Measurements from ENCODE around the gene CDK14. TPM values are rescaled to one million over a fixed set of nuclear protein-coding genes. Genes with fewer than 3 reads are reported as not detected.

CDK14 gene
- total and polyA plus RNA-seq, 10 of the 15 experiments (the other 5 are each of a cell fraction or from before 2014, with no cell fraction given), result 6.5 to 61.3 (median 24.2) TPM

- H3K4me3 ChIP-seq, result peak overlapping the region; percentile 58; the same call in 1 of the 2 replicates
- RAD21 ChIA-PET (ENCODE audit: unreplicated experiment), result interaction anchor here (0.6 to 5.5 kb wide), 24 partner anchors 9 to 336 kb away, joined by 3 to 33 read pairs (median 3); partner anchors contain the start of gene CDK14
- peak overlapping the region; percentile 47 for H3K27ac ChIP-seq (ENCODE audit: control insufficient read depth, insufficient read depth)
- peak; percentile 35 for FAIRE-seq
- peak overlapping the region; percentile 69 for H2AFZ ChIP-seq (ENCODE audit: control insufficient read depth, low read depth, low read length)
- TF ChIP-seq STAT3 (IDR thresholded peaks at IDR 0.05; ENCODE audit: low read depth, low read length), result no peak
- TF ChIP-seq IKZF2 (IDR thresholded peaks at IDR 0.05), result peak in 1 of 2 experiments; percentile 14; a peak in 1 of 4 replicates
- no peak for TF ChIP-seq PRDM15 (CRISPR knock-in tag; IDR thresholded peaks at IDR 0.05)
- peak; percentile 33; the same call in 1 of the 2 replicates for TF ChIP-seq NR2F1 (conservative IDR thresholded peaks at IDR 0.05)
- no peak for TF ChIP-seq FOS (IDR thresholded peaks at IDR 0.05; ENCODE audit: borderline replicate concordance, extremely low read depth, insufficient read length)
- TF ChIP-seq SIN3A (IDR thresholded peaks at IDR 0.05; ENCODE audit: low read depth, low read length), result no peak
- peak overlapping the region; percentile 40 for H3K9ac ChIP-seq (ENCODE audit: control insufficient read depth, insufficient read depth, low read length)
- intact Hi-C loops (cut with micrococcal nuclease; ENCODE audit: unreplicated experiment) (loop anchor here (10.0 kb wide), 1 partner anchor 564 kb away; the partner anchor contains the start of gene FZD1), in situ Hi-C loops (cut with MboI) (loop anchor here (5.0 kb wide), 1 partner anchor 321 kb away; no protein-coding TSS in a partner anchor)
- H3K4me1 ChIP-seq (ENCODE audit: control insufficient read depth, insufficient read depth, low read length), result peaks cover 4% of the 10 kb centered on the region
- H3K9me3 ChIP-seq (replicated peaks; ENCODE audit: control insufficient read depth, insufficient read depth, low read length), result no peaks in the 10 kb centered on the region
- H3K36me3 ChIP-seq (ENCODE audit: control insufficient read depth in 2 of 2, insufficient read depth in 2 of 2, low read length in 1 of 2), result no peaks in the 10 kb centered on the region
- CTCF ChIA-PET, result interaction anchor here (0.6 to 5.8 kb wide), 23 partner anchors 8 to 1340 kb away, joined by 3 to 48 read pairs (median 4); no protein-coding TSS in a partner anchor
- SMC1A ChIA-PET (ENCODE audit: uncharacterized antibody, unreplicated experiment), result interaction anchor here (0.7 to 3.4 kb wide), 30 partner anchors 8 to 336 kb away, joined by 3 to 30 read pairs (median 4); partner anchors contain the start of gene CDK14
- BruUV-seq (replicated peaks), result no TSS peak
- DNase-seq (ENCODE audit: low read depth, low spot score), result no peak
- peak overlapping the region; percentile 88 for H3K4me2 ChIP-seq (ENCODE audit: control insufficient read depth, insufficient read depth)
- no peaks in the 10 kb centered on the region for H3K27me3 ChIP-seq (replicated peaks in 1 of 2; ENCODE audit: control insufficient read depth in 2 of 2, insufficient read depth in 2 of 2, low read length in 1 of 2)
- no peaks in the 10 kb centered on the region for H3K79me2 ChIP-seq (ENCODE audit: control insufficient read depth, insufficient read depth, low read length)
- ATAC-seq, result peak; percentile 81
- H4K20me1 ChIP-seq (ENCODE audit: control insufficient read depth, insufficient read depth), result no peaks in the 10 kb centered on the region
- POLR2A ChIA-PET, result interaction anchor here (0.7 to 2.0 kb wide), 7 partner anchors 9 to 517 kb away, joined by 3 to 8 read pairs (median 3); no protein-coding TSS in a partner anchor
- WGBS (ENCODE audit: insufficient coverage, insufficient replicate concordance, low lambda C conversion rate, missing lambda C conversion rate), result 1% methylated on average over 3 of the region's 3 CpGs
Measured at GRCh38 chr7:90701021-90701420, 104.9 kb downstream of the CDK14 start.

All from GM12878 (cell line).